CD4-positive, CD25-positive, alpha-beta regulatory T cell (primary cell): ENCODE data around the gene PLA2G5. TPM values are rescaled to one million over a fixed set of nuclear protein-coding genes. Genes with fewer than 3 reads are reported as not detected.

ENCODE experiments used
- ATAC-seq, 2 donors: fragments of 150-1000 bp; cut with Tn5 transposase; one replicate each; pipeline ENCODE4 v1.10.0; 2021; ENCODE audit warnings: low read depth in 2 of 2, moderate number of reproducible peaks in 2 of 2, moderate library complexity in 1 of 2
- DNase-seq, 3 donors: peaks; one replicate each; pipeline versions ENCODE4 v3.0.0 to v3.0.0-alpha.2; 2012 to 2022; ENCODE audit warnings: mixed read lengths in 1 of 3
- H3K27ac ChIP-seq: one replicate; pipeline ENCODE4 v1.7.0; 2013; ENCODE audit warnings: mild to moderate bottlenecking, low read length; ENCODE audit not compliant: insufficient read depth, poor library complexity, severe bottlenecking
- H3K27me3 ChIP-seq: one replicate; pipeline ENCODE4 v1.7.0; 2013; ENCODE audit warnings: low read length; ENCODE audit not compliant: control insufficient read depth, insufficient read depth
- H3K36me3 ChIP-seq: one replicate; pipeline ENCODE4 v1.7.0; 2013; ENCODE audit warnings: mild to moderate bottlenecking, low read length, moderate library complexity; ENCODE audit not compliant: control insufficient read depth, insufficient read depth
- H3K4me1 ChIP-seq: 2 replicates; pipeline ENCODE4 v1.7.0; 2013; ENCODE audit warnings: mild to moderate bottlenecking, low read length; ENCODE audit not compliant: insufficient read depth, control insufficient read depth, poor library complexity, severe bottlenecking
- H3K4me3 ChIP-seq: one replicate; pipeline ENCODE4 v1.7.0; 2013; ENCODE audit warnings: low read depth, mild to moderate bottlenecking, low read length, moderate library complexity
- H3K9me3 ChIP-seq, 2 experiments: 1 replicate in 1 of 2; 2 replicates in 1 of 2; pipeline ENCODE4 v1.7.0; 2013; ENCODE audit warnings: low read length in 2 of 2, mild to moderate bottlenecking in 1 of 2, moderate library complexity in 1 of 2; ENCODE audit not compliant: control insufficient read depth in 2 of 2
- H3K27ac Mint-ChIP-seq, 3 donors: one replicate each; pipeline ENCODE4 v1.8.0; 2020 to 2022; ENCODE audit warnings: mild to moderate bottlenecking in 3 of 3, mixed read lengths in 3 of 3, moderate library complexity in 2 of 3
- H3K27me3 Mint-ChIP-seq: one replicate; pipeline ENCODE4 v1.8.0; 2022; ENCODE audit warnings: mild to moderate bottlenecking, mixed read lengths
- H3K36me3 Mint-ChIP-seq: one replicate; pipeline ENCODE4 v1.8.0; 2020; ENCODE audit warnings: mixed read lengths
- H3K4me1 Mint-ChIP-seq, 4 donors: one replicate each; pipeline ENCODE4 v1.8.0; 2020 to 2022; ENCODE audit warnings: mixed read lengths in 4 of 4, mild to moderate bottlenecking in 1 of 4
- H3K4me3 Mint-ChIP-seq, 4 donors: one replicate each; pipeline ENCODE4 v1.8.0; 2020 to 2022; ENCODE audit warnings: mild to moderate bottlenecking in 4 of 4, mixed read lengths in 4 of 4, moderate library complexity in 3 of 4
- H3K9me3 Mint-ChIP-seq, 7 donors: one replicate each; pipeline ENCODE4 v1.8.0; 2020 to 2022; ENCODE audit warnings: mixed read lengths in 7 of 7, mild to moderate bottlenecking in 3 of 7, moderate library complexity in 2 of 7
- polyA plus RNA-seq, 4 donors: library from polyadenylated mRNA; unstranded; fragments of 300-500 nt; fragmentation: Illumina TruSeq; gene quantifications; one replicate each; pipeline ENCODE4 v1.2.3, GENCODE V29; 2021
- total RNA-seq: library from RNA; stranded (reverse); gene quantifications from one replicate; pipeline ENCODE4 v1.2.3, GENCODE V29; 2022

The PLA2G5 gene
- total and polyA plus RNA-seq, 5 donors from 2014 or later = not detected

DNA sequence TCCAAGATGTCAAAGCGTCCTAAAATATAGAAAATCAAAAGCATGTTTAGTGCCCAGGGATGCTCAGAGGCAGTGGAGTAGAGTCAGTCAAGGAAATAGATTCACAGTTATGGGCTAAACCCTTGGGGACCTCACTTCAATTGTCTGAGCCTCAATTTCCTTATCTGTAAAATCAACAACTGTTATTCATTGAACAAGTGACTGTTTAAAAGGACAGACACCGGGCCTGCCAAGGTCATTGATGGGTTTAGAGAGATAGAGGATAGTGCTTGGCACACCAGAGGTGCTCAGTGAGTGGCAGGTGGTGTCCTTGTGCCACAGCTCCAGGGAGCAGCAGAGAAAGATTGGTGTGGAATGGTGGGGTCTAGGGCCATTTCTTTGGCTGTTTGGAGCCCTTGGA, 12.8 kb downstream of the PLA2G5 start:
- H3K27me3 Mint-ChIP-seq = peaks cover 26% of the 10 kb centered on the region
- H3K9me3 Mint-ChIP-seq = no peaks in the 10 kb centered on the region

DNA sequence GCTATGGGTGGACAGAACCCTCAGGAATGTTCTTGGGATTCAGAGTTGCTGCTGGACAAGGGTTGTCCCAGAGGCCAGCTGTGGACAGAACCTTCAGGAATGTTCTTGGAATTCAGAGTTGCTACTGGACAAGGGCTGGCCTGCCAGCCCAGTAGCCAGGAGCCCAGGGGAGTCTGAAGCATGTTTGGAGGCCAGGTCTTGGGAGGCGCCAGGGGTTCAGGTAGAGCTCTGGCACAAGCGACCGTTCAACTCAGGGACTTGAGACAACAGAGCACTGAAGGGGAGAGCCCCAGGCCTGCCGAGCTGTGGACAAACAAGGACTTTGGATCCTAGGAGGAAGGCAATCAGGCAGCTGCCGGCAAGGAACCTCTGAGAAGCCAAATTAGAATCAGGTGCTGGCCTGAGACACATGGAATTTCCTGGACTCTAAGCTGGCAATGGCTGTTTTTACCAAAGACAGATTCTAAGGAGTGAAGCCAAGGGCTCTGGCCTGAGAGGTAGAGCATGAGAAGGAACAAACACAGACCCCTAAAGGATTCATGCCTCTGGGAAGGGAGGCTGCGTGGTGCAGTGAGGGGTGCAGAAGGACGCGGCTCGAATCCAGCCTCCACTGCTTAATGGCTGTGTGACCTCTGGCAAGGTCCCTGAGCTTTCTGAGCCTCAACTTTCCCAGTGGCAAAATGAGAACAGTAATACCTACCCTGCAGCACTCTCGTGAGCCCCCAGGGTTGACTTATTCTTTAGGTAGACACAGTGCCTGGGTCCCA, 13.4 kb downstream of the PLA2G5 start:
- Mint-ChIP-seq H3K4me3 (no peak overlapping the region), H3K4me1 (peaks cover 0 to 2% (median under 1%) of the 10 kb centered on the region in 4 donors), H3K9me3 (no peaks in the 10 kb centered on the region), H3K27me3 (peaks cover 20% of the 10 kb centered on the region), H3K27ac (no peak overlapping the region), H3K36me3 (no peaks in the 10 kb centered on the region)
- no peak for ATAC-seq
- H3K27ac ChIP-seq = no peak overlapping the region
- H3K4me3 ChIP-seq = no peak overlapping the region
- no peaks in the 10 kb centered on the region for H3K27me3 ChIP-seq
- DNase-seq = no peak
- H3K36me3 ChIP-seq = no peaks in the 10 kb centered on the region
- no peaks in the 10 kb centered on the region for H3K4me1 ChIP-seq
- no peaks in the 10 kb centered on the region for H3K9me3 ChIP-seq

More for the DNA sequence above, 12.8 kb downstream of the PLA2G5 start:
- no peaks in the 10 kb centered on the region for H3K9me3 ChIP-seq
- H3K36me3 Mint-ChIP-seq = no peaks in the 10 kb centered on the region
- DNase-seq (no peak), ATAC-seq (no peak)
- no peaks in the 10 kb centered on the region for H3K36me3 ChIP-seq
- H3K27ac ChIP-seq = no peak overlapping the region
- no peak overlapping the region for H3K4me3 ChIP-seq
- no peaks in the 10 kb centered on the region for H3K27me3 ChIP-seq
- H3K4me1 ChIP-seq = no peaks in the 10 kb centered on the region
- H3K27ac Mint-ChIP-seq = no peak overlapping the region
- H3K4me1 Mint-ChIP-seq = peaks cover 0 to 2% (median under 1%) of the 10 kb centered on the region in 4 donors
- H3K4me3 Mint-ChIP-seq = no peak overlapping the region

DNA sequence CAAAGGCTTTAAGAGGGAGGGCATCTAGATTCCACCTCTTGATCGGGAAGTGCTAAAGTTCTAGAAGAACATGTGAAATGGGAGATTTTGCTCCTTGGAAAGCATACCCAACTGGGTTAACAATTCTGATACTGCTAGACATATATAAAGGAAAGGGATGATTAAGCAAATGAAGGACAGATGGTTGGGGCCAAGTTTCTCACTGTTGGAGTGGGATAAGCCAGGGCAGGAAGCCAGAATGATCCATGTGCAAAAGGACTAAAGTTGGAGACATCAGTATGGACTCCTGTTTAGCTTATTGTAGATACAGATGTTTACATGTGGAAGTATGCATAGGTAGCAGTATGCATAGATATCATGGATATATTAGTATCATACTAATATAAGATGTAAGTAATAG, 16.8 kb downstream of the PLA2G5 start:
- ATAC-seq (no peak), DNase-seq (no peak)
- no peak overlapping the region for H3K4me3 Mint-ChIP-seq
- no peaks in the 10 kb centered on the region for H3K4me1 Mint-ChIP-seq
- Histone ChIP-seq H3K4me3 (no peak overlapping the region), H3K9me3 (no peaks in the 10 kb centered on the region), H3K27me3 (no peaks in the 10 kb centered on the region), H3K36me3 (no peaks in the 10 kb centered on the region), H3K27ac (no peak overlapping the region), H3K4me1 (no peaks in the 10 kb centered on the region)
- no peaks in the 10 kb centered on the region for H3K27me3 Mint-ChIP-seq
- H3K9me3 Mint-ChIP-seq = peaks cover 0 to 2% (median 0%) of the 10 kb centered on the region in 7 donors
- no peak overlapping the region for H3K27ac Mint-ChIP-seq
- H3K36me3 Mint-ChIP-seq = no peaks in the 10 kb centered on the region

DNA sequence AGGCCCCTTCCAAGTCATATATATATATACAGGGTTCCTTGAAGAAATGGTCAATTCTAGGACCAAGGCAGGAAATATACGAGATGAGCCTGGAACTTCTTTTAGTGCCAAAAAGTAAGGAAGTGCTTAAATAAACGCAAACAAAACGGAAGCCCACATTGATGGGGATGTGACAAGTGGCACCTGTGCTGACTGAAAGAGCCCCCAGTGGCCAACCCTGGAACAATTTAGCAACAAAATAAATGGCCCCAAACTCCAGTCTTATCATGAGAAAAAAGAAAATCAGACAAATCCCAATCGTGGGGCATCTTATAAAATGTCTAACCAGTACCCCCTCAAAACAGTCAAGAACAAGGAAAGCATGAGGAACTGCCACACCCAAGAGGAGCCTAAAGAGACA, 17.7 kb downstream of the PLA2G5 start:
- H3K4me1 Mint-ChIP-seq = no peaks in the 10 kb centered on the region
- no peaks in the 10 kb centered on the region for H3K27me3 ChIP-seq
- H3K27ac ChIP-seq = no peak overlapping the region
- no peak overlapping the region for H3K27ac Mint-ChIP-seq
- DNase-seq (no peak), ATAC-seq (no peak)
- peaks cover 0 to 2% (median 0%) of the 10 kb centered on the region in 7 donors for H3K9me3 Mint-ChIP-seq
- no peaks in the 10 kb centered on the region for H3K4me1 ChIP-seq
- no peaks in the 10 kb centered on the region for H3K36me3 Mint-ChIP-seq
- H3K27me3 Mint-ChIP-seq = no peaks in the 10 kb centered on the region
- no peaks in the 10 kb centered on the region for H3K9me3 ChIP-seq
- H3K4me3 Mint-ChIP-seq = no peak overlapping the region
- H3K4me3 ChIP-seq = no peak overlapping the region
- H3K36me3 ChIP-seq = no peaks in the 10 kb centered on the region

DNA sequence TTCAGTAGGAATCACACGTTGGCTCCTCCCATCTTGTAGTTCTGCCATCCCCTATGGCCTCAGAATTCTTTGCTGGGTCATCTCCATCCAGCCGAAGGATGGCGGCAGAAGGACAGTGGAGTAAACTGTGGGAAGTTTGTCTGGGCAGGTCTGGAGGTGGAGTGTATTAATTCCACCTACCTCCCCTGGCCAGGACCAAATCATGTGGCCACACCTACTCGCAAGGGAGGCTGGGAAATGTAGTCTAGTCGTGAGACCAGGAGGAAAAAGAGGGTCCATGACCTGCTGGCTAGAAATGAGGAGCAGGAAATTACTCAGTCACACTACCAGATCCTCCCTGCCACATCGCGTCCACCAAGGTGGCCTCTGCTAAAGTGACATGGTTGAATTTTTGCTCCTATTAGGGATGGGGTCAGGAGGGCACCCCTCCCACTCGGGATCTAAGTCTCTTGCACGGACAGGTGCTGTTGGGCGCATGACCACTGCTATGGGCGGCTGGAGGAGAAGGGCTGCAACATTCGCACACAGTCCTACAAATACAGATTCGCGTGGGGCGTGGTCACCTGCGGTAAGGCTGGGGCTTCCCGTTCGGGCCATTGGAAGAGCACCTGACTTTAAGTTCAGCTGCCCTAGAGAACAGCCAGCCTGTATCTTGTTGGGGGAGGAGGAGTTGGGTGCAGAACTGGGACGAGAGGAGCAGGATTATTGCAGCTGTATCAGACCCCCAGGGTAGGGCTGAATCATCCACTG, 19.5 kb downstream of the PLA2G5 start:
- Mint-ChIP-seq H3K9me3 (peaks cover 0 to 2% (median 0%) of the 10 kb centered on the region in 7 donors), H3K27me3 (peaks cover 9% of the 10 kb centered on the region), H3K4me1 (no peaks in the 10 kb centered on the region), H3K27ac (no peak overlapping the region), H3K4me3 (no peak overlapping the region), H3K36me3 (no peaks in the 10 kb centered on the region)
- no peaks in the 10 kb centered on the region for H3K36me3 ChIP-seq
- no peaks in the 10 kb centered on the region for H3K4me1 ChIP-seq
- no peak for ATAC-seq
- no peak overlapping the region for H3K4me3 ChIP-seq
- no peaks in the 10 kb centered on the region for H3K9me3 ChIP-seq
- no peak overlapping the region for H3K27ac ChIP-seq
- no peaks in the 10 kb centered on the region for H3K27me3 ChIP-seq
- no peak for DNase-seq

DNA sequence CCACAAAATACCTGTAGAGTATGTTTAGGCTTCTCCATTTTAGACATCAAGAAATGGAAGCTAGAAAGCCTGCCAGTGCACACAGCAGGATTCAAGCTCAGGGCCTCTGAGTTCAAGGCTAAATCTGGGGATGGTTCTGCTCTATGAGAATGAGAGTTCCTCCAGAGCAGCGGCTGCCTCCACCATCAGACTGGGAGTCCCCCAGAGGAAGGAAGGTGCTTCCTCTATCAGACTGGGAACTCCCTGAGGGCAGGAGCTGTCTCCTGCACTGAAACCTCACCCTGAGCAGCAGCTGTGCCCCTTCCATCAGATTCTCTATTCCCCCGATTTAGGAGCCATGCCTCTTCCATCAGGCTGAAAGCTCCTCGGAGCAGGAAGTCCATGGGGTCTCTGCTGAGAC, 20.1 kb downstream of the PLA2G5 start:
- Histone ChIP-seq H3K4me3 (no peak overlapping the region), H3K27me3 (no peaks in the 10 kb centered on the region), H3K36me3 (no peaks in the 10 kb centered on the region), H3K9me3 (no peaks in the 10 kb centered on the region), H3K4me1 (no peaks in the 10 kb centered on the region), H3K27ac (no peak overlapping the region)
- H3K4me1 Mint-ChIP-seq = no peaks in the 10 kb centered on the region
- H3K36me3 Mint-ChIP-seq = no peaks in the 10 kb centered on the region
- peaks cover 9% of the 10 kb centered on the region for H3K27me3 Mint-ChIP-seq
- peaks cover 0 to 2% (median 0%) of the 10 kb centered on the region in 7 donors for H3K9me3 Mint-ChIP-seq
- no peak for DNase-seq
- no peak overlapping the region for H3K27ac Mint-ChIP-seq
- no peak for ATAC-seq
- H3K4me3 Mint-ChIP-seq = no peak overlapping the region

DNA sequence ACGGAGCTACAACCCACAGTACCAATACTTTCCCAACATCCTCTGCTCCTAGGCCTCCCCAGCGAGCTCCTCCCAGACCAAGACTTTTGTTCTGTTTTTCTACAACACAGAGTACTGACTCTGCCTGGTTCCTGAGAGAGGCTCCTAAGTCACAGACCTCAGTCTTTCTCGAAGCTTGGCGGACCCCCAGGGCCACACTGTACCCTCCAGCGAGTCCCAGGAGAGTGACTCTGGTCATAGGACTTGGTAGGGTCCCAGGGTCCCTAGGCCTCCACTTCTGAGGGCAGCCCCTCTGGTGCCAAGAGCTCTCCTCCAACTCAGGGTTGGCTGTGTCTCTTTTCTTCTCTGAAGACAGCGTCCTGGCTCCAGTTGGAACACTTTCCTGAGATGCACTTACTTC, 20.6 kb downstream of the PLA2G5 start:
- H3K27me3 ChIP-seq = no peaks in the 10 kb centered on the region
- no peaks in the 10 kb centered on the region for H3K36me3 ChIP-seq
- no peak overlapping the region for H3K27ac ChIP-seq
- H3K9me3 Mint-ChIP-seq = peaks cover 0 to 2% (median 0%) of the 10 kb centered on the region in 7 donors
- H3K4me3 Mint-ChIP-seq = no peak overlapping the region
- peaks cover 9% of the 10 kb centered on the region for H3K27me3 Mint-ChIP-seq
- H3K4me3 ChIP-seq = no peak overlapping the region
- ATAC-seq = no peak
- DNase-seq = no peak
- no peaks in the 10 kb centered on the region for H3K36me3 Mint-ChIP-seq
- no peaks in the 10 kb centered on the region for H3K9me3 ChIP-seq
- no peaks in the 10 kb centered on the region for H3K4me1 ChIP-seq
- H3K4me1 Mint-ChIP-seq = no peaks in the 10 kb centered on the region
- H3K27ac Mint-ChIP-seq = no peak overlapping the region
